Measurements from ENCODE around the gene MYL5. TPM values are rescaled to one million over a fixed set of nuclear protein-coding genes. Genes with fewer than 3 reads are reported as not detected.
A peak's percentile ranks its signal among the peaks of the same experiment; 100 is the strongest.
"Not testable (repeated sequence)": the region's sequence is repeated elsewhere in the genome, so short reads cannot be mapped to it uniquely, and the experiment has no call there.

MYL5 gene
- total RNA-seq, 2 experiments from 2014 or later: 17.8 to 19.0 TPM

DNA sequence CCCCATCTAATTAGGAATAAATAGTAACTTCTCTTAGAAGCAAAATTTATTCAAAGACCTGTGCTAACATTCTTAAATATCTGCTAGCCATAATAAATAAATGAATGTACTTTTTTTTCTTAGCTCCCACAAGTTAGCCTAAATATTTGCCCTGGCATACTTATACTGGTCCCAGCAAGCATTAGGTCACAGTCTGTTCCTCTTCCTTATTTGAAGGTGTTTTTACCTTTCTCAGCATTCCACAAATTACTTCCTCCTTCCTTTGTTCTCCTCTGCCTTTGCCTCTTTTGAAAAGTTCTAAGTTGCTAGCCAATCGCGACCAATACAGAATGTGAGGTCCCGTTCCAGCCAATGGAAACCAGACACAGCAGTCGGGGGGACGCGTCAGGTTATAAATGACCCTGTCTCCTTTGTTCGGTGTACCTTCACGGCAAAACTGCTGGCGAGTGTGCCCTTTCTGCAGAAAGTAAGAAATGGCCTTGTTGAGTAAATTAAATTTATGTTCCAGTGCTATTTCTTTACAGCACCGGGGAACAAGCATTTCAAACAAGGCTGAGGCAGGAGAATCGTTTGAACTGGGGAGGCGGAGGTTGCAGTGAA lies 20.1 kb downstream of the MYL5 start:
- CTCF ChIA-PET; H3K4me1 Mint-ChIP-seq; H3K27ac Mint-ChIP-seq; POLR2A ChIA-PET; H3K4me3 Mint-ChIP-seq; DNase-seq; H3K9me3 Mint-ChIP-seq; H3K36me3 Mint-ChIP-seq (ENCODE audit: low read depth): not testable (repeated sequence)
- peaks cover 15% of the 10 kb centered on the region for H3K27me3 Mint-ChIP-seq

DNA sequence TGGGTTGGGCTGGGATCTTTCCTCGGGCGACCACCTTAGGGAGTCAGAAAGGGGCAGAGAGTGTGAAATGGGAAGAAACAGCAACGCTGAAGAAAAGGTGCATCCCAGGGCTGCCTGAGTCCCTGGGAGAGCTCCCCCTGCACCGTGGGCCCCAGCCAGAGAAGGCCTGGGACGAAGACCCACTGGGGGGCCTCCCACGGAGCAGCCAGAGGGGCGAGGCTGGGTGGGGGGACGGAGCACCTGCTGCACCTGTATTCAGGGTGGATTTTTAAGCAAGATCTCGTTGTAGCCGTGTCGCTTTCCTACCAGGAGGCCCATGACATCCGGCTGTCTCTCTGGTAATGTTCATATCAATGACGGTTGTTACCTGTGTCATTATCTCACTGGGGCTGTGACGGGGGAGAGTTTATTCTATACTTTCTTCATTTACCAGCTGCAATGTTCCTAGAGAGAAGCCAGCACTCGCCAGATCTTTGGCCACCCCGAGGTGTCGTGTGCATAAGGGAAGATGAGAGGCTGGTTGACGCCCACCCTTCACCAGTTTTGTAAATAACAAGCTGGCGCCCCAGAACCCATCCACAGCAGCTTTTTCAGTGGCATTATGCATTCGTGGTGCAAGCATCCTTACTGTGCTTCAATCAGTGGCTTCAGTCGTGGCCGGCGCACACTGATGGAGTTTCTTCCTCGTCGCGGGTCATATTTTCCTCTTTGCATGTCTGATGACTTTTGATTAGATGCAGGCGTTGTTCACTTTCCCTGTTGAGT lies 25.7 kb downstream of the MYL5 start:
- ChIA-PET CTCF (interaction anchor here (0.8 to 2.8 kb wide), 3 partner anchors 14 to 16 kb away, joined by 3 to 8 read pairs (median 4); no protein-coding TSS in a partner anchor), POLR2A (no interaction called here)
- Mint-ChIP-seq H3K4me1 (peaks cover 20% of the 10 kb centered on the region), H3K4me3 (no peak overlapping the region), H3K9me3 (peaks cover 5% of the 10 kb centered on the region), H3K27ac (peak overlapping the region; percentile 97), H3K36me3 (ENCODE audit: low read depth) (peaks cover 8% of the 10 kb centered on the region), H3K27me3 (peaks cover 4% of the 10 kb centered on the region)
- DNase-seq: no peak

DNA sequence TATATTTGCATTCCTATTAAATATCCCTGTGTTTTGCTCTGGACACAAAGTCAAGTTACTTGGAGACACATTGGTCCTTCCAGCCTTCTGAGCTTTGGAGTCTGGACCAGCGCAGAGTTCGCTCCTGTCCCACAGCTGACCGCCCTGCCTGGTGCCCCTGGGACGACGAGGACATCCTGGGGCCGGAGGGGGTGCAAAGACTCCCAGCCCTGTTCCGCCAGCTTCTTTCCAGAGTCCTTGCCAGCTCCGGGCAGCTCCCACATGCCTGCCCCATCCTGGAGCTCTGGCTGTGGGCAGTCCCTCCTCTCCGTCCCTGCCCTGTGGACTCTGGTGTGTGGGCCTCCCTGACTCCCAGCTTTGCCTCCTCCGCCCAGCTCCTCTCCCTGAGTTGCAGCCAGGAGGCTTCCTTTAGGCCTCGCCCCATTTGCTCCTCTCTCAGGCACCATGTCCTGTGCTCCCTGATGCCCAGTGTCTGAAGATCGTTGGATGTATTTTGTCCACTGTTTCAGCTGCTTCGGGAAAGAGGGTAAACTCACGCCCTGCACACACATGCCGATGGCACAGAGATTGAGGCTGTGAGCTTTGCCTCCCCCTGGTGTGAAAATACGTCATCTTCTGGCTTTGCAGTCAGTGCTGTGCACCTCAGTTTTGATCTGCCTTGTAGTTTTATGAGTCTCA lies 26.4 kb downstream of the MYL5 start:
- H3K4me1 Mint-ChIP-seq: peaks cover 24% of the 10 kb centered on the region
- H3K36me3 Mint-ChIP-seq (ENCODE audit: low read depth): peaks cover 8% of the 10 kb centered on the region
- no peak overlapping the region for H3K4me3 Mint-ChIP-seq
- no peak overlapping the region for H3K27ac Mint-ChIP-seq
- peaks cover 5% of the 10 kb centered on the region for H3K9me3 Mint-ChIP-seq
- POLR2A ChIA-PET: no interaction called here
- CTCF ChIA-PET: interaction anchor here (0.7 to 2.8 kb wide), 3 partner anchors 15 to 222 kb away, joined by 3 to 8 read pairs (median 4); no protein-coding TSS in a partner anchor
- no peak for DNase-seq
- H3K27me3 Mint-ChIP-seq: peaks cover 3% of the 10 kb centered on the region

DNA sequence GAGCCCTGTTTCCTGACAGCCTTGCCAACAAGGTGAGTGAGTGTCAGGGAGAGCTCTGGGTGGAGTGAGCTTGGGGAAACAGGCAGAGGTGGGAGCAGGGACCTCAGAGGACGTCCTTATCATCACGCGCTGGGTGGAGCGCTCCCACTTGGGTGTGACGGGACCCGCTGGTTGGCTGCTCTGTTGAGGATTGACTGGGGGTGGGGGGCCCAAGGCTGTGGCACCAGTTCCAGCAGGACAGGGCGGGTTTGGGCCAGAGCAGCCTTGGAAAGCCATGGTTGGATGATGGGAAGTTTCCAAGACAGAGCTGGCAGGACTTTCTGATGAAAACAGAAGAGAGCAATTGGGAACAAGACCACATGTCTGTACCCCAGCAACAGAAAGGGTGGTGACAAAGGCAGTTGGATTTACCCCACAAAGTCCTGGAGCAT lies 28.3 kb downstream of the MYL5 start:
- H3K27ac Mint-ChIP-seq: no peak overlapping the region
- POLR2A ChIA-PET: no interaction called here
- H3K4me3 Mint-ChIP-seq: no peak overlapping the region
- H3K9me3 Mint-ChIP-seq: peaks cover 5% of the 10 kb centered on the region
- peaks cover 24% of the 10 kb centered on the region for H3K4me1 Mint-ChIP-seq
- CTCF ChIA-PET: no interaction called here
- DNase-seq: no peak
- no peaks in the 10 kb centered on the region for H3K27me3 Mint-ChIP-seq
- peaks cover 8% of the 10 kb centered on the region for H3K36me3 Mint-ChIP-seq (ENCODE audit: low read depth)

DNA sequence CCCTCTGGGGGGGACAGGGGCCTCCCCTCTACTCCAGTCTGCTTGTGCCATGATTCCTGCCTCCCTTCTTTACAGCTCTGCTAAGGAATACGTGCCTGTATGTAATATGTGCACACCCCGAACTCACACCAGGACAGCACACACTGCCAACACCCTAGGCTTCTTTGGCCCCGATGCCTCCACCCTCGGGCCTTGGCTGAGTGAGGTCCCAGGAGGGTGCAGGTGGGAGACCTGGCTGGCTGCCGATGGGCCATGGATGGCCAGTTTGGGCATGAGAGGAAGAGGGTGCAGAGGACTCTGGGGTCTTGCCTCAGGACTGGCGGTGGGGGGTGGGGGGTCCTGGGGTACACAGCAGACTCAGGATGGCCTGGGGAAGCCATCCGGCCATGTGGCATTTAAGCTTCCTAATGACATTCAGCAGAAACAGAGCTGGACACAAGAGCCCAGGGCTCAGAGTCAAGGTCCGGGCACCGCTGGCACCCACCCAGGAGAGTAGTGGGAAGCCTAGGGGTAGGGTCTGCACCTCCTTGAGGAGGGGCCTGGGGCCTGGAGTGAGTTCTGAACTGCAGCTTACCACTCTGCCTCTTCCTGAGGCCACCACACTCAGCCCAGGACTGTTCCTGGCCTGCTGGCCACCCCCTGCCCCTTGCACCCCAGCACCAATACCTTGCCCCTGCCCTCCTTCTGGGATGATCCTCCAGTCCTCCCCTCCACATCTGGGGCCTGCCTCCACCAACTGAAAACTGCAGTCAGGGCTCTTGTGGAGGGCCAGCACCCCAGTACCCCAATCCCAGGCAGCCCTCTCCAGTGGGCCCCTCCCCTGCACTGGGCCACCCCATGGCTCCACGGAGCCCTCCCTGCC lies 29.2 kb downstream of the MYL5 start:
- H3K36me3 Mint-ChIP-seq (ENCODE audit: low read depth): peaks cover 8% of the 10 kb centered on the region
- H3K9me3 Mint-ChIP-seq: peaks cover 5% of the 10 kb centered on the region
- POLR2A ChIA-PET: no interaction called here
- no peaks in the 10 kb centered on the region for H3K27me3 Mint-ChIP-seq
- H3K4me1 Mint-ChIP-seq: peaks cover 26% of the 10 kb centered on the region
- no peak overlapping the region for H3K4me3 Mint-ChIP-seq
- H3K27ac Mint-ChIP-seq: no peak overlapping the region
- CTCF ChIA-PET: interaction anchor here (0.6 kb wide), 1 partner anchor 19 kb away, joined by 4 read pairs; no protein-coding TSS in a partner anchor
- no peak for DNase-seq

DNA sequence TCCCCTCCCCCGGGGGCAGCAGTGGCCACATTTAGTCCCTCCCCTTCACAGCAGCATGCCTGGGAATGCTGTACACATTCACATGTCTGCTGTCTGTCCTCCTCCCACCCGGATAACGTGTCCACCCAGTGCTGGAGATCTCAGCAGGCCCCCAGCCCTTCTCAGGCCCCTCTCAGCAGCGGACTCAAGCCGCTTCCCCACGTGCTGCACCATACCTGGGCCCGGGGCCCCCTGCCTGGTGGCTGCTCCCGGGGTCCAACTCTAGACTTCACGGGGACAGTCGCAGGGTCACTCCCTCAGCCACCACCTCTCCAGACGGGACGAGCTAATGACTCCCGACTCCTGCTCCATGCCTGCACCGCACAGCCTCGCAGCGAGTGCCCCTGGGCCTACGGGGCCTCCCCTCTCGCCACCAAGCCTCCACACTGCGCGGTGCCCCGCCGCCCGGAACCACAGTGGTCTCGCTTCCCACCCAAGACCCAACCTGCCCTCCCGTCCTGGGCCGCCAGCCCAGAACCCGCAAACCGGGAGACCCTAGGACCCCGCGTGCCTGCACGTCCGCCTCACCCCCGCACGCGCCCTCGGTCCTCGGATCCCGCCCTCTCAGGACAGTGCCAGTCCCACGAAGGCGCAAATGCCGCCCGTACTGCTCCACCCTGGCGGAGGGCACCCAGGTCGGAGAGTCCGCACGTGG lies 30.0 kb downstream of the MYL5 start:
- no peak overlapping the region for H3K27ac Mint-ChIP-seq
- H3K4me1 Mint-ChIP-seq: peaks cover 23% of the 10 kb centered on the region
- peaks cover 5% of the 10 kb centered on the region for H3K9me3 Mint-ChIP-seq
- no peaks in the 10 kb centered on the region for H3K27me3 Mint-ChIP-seq
- DNase-seq: no peak
- H3K36me3 Mint-ChIP-seq (ENCODE audit: low read depth): peaks cover 6% of the 10 kb centered on the region
- ChIA-PET CTCF (interaction anchor here (0.6 kb wide), 1 partner anchor 20 kb away, joined by 4 read pairs; no protein-coding TSS in a partner anchor), POLR2A (no interaction called here)
- H3K4me3 Mint-ChIP-seq: no peak overlapping the region

DNA sequence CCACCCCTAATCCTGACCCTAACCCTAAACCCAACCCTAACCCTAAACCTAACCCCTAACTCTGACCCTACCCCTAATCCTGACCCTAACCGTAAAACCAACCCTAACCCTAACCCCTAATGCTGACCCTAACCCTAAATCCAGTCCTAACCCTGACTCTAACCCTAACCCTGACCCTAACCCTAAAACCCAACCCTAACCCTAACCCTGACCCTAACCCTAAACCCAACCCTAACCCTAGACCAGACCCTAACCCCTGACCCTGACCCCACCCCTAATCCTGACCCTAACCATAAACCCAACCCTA lies 30.6 kb downstream of the MYL5 start:
- Mint-ChIP-seq H3K36me3 (ENCODE audit: low read depth) (peaks cover 4% of the 10 kb centered on the region), H3K9me3 (peaks cover 3% of the 10 kb centered on the region), H3K4me3 (peak overlapping the region; percentile 75), H3K27ac (peak overlapping the region; percentile 82), H3K27me3 (no peaks in the 10 kb centered on the region), H3K4me1 (peaks cover 24% of the 10 kb centered on the region)
- ChIA-PET POLR2A (no interaction called here), CTCF (no interaction called here)
- no peak for DNase-seq

DNA sequence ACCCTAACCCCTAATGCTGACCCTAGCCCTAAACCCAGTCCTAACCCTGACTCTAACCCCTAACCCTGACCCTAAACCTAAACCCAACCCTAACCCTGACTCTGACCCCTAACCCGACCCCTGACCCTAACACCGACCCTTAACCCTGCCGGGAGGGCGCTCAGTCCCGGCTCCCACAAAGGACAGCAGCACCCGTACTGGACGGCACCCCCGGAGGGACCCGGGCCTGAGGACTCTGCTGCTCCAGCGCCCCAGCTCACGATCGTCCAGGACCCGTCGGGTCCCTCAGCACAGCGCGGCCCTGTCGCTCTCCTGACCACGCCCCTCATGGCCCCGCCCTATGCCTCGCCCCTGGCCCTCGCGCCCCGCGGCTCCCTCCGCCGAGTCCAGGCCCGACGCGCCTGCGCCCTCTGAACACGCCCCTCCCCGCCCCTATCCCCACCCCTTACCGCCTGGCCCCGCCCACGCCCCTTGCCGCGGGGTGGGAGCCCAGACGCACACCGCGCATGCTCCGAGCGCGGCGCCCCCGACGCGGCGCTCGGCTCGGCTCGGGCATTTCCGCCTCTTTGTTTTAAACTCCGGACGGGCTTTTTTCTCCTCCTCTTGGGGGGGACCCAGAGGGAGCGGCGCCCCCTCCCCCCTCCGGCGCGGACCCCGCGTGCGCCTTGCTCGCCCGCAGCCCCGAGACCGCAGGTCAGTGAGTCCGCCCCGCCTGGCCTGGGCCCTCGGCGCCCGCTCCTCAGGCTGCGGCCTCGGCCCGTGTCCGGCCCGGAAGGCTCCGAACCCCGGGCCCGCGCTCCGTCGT lies 31.1 kb downstream of the MYL5 start, which contains the start of gene PCGF3:
Gene PCGF3, plus strand, starts transcription at position 555 of the 805 bp plus-strand sequence. CDS start 27,849 bp downstream, outside the sequence.
- CTCF ChIA-PET: no interaction called here
- peak within 1 kb of the TSS; percentile 75 for H3K4me3 Mint-ChIP-seq
- POLR2A ChIA-PET: no interaction called here
- peaks cover 18% of the 10 kb centered on the region for H3K4me1 Mint-ChIP-seq
- no peaks in the 10 kb centered on the region for H3K9me3 Mint-ChIP-seq
- DNase-seq: peak; percentile 96
- peak within 1 kb of the TSS; percentile 82 for H3K27ac Mint-ChIP-seq
- peaks cover 8% of the 10 kb centered on the region for H3K36me3 Mint-ChIP-seq (ENCODE audit: low read depth)
- H3K27me3 Mint-ChIP-seq: no peaks in the 10 kb centered on the region

DNA sequence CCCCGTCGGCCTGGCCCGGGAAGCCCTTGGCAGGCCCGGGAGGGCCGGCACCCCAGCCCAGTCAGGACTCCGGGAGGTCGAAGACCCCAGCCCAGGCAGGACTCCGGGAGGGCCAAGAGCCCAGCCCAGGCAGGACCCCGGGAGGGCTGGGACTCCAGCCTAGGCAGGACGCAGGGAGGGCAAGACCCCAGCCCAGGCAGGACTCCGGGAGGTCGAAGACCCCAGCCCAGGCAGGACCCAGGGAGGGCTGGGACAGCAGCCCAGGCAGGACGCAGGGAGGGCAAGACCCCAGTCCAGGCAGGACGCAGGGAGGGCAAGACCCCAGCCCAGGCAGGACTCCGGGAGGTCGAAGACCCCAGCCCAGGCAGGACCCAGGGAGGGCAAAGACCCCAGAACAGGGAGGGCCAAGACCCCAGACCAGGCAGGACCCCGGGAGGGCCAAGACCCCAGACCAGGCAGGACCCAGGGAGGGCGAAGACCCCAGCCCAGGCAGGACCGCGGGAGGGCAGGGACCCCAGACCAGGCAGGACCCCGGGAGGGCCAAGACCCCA lies 31.8 kb downstream of the MYL5 start:
- POLR2A ChIA-PET; H3K36me3 Mint-ChIP-seq (ENCODE audit: low read depth); DNase-seq; H3K9me3 Mint-ChIP-seq; CTCF ChIA-PET; H3K27ac Mint-ChIP-seq; H3K27me3 Mint-ChIP-seq: not testable (repeated sequence)
- Mint-ChIP-seq H3K4me1 (peaks cover 15% of the 10 kb centered on the region), H3K4me3 (peak overlapping the region; percentile 22)

DNA sequence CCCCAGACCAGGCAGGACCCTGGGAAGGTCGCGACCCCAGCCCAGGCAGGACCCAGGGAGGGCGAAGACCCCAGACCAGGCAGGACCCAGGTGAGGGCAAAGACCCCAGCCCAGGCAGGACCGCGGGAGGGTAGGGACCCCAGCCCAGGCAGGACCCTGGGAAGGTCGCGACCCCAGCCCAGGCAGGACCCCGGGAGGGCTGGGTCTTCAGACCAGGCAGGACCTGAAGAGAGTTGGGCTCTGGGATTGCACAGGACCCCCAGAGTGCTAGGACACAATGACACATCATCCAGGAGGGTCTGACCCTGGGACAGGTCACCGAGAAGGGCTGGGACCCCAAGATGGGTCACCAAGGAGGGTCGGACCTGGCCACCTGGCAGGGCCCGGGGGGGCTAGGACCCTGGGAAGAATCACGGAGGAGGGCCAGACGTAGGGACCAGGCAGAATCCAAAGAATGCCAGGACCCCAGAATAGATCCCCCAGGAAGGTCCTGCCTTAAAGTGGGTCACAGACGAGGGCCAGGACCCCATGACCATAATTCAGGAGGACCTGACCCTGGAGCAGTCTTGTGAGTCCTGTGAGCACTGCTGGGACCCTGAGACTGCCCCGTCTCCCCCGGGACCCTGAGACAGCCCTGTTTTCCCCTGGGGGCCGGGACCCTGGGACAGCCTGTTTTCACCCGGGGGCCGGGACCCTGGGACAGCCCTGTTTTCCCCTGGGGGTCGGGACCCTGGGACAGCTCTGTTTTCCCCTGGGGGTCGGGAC lies 32.7 kb downstream of the MYL5 start:
- no peak for DNase-seq
- H3K4me3 Mint-ChIP-seq: no peak overlapping the region

More for the DNA sequence above, 32.7 kb downstream of the MYL5 start:
- Mint-ChIP-seq H3K27ac (no peak overlapping the region), H3K27me3 (no peaks in the 10 kb centered on the region), H3K4me1 (peaks cover 15% of the 10 kb centered on the region), H3K9me3 (no peaks in the 10 kb centered on the region), H3K36me3 (ENCODE audit: low read depth) (peaks cover 8% of the 10 kb centered on the region)
- ChIA-PET CTCF (no interaction called here), POLR2A (no interaction called here)
